COLO829 (cell line): ENCODE data around the gene ATG5.
A peak's percentile ranks its signal among the peaks of the same experiment; 100 is the strongest.
"Not testable (repeated sequence)": the region's sequence is repeated elsewhere in the genome, so short reads cannot be mapped to it uniquely, and the experiment has no call there.

ENCODE experiments used
- DNase-seq: peaks from one replicate; pipeline ENCODE4 v3.0.0; 2012; ENCODE audit warnings: low spot score

ATG5 gene

GRCh38 chr6:106309766-106310373 is 15.7 kb downstream of the ATG5 start:
- peak; percentile 24 for DNase-seq

GRCh38 chr6:106308985-106309384 is 16.6 kb downstream of the ATG5 start:
- DNase-seq: no peak

GRCh38 chr6:106305740-106306139 is 19.8 kb downstream of the ATG5 start:
- no peak for DNase-seq

GRCh38 chr6:106300944-106301343 is 24.6 kb downstream of the ATG5 start:
- DNase-seq: no peak

GRCh38 chr6:106300020-106300780 is 25.4 kb downstream of the ATG5 start:
- no peak for DNase-seq

GRCh38 chr6:106293116-106293515 is 32.4 kb downstream of the ATG5 start:
- DNase-seq: no peak

- no peak for DNase-seq
Measured at GRCh38 chr6:106290954-106291353, 34.6 kb downstream of the ATG5 start.

- no peak for DNase-seq
Measured at GRCh38 chr6:106290032-106290431, 35.5 kb downstream of the ATG5 start.

- DNase-seq: no peak
Measured at GRCh38 chr6:106287215-106287614, 38.3 kb downstream of the ATG5 start.

GRCh38 chr6:106286746-106287145 is 38.8 kb downstream of the ATG5 start:
- no peak for DNase-seq

GRCh38 chr6:106283481-106283880 is 42.1 kb downstream of the ATG5 start:
- no peak for DNase-seq

GRCh38 chr6:106281661-106282060 is 43.9 kb downstream of the ATG5 start:
- DNase-seq: no peak

- peak; percentile 15 for DNase-seq
Measured at GRCh38 chr6:106281088-106281487, 44.5 kb downstream of the ATG5 start.

GRCh38 chr6:106279179-106279578 is 46.4 kb downstream of the ATG5 start:
- DNase-seq: no peak

- no peak for DNase-seq
Measured at GRCh38 chr6:106275692-106276091, 49.9 kb downstream of the ATG5 start.

GRCh38 chr6:106273087-106273486 is 52.5 kb downstream of the ATG5 start:
- no peak for DNase-seq

GRCh38 chr6:106272287-106272686 is 53.3 kb downstream of the ATG5 start:
- DNase-seq: no peak

- no peak for DNase-seq
Measured at GRCh38 chr6:106270414-106270813, 55.1 kb downstream of the ATG5 start.

- not testable (repeated sequence) for DNase-seq
Measured at GRCh38 chr6:106269268-106269919, 56.2 kb downstream of the ATG5 start.

GRCh38 chr6:106268500-106268899 is 57.1 kb downstream of the ATG5 start:
- DNase-seq: not testable (repeated sequence)

- not testable (repeated sequence) for DNase-seq
Measured at GRCh38 chr6:106264433-106264832, 61.1 kb downstream of the ATG5 start.

- DNase-seq: not testable (repeated sequence)
Measured at GRCh38 chr6:106259748-106260147, 65.8 kb downstream of the ATG5 start.

GRCh38 chr6:106258726-106259125 is 66.8 kb downstream of the ATG5 start:
- DNase-seq: no peak
